ENCODE measurements around the gene SSTR1.
"Not testable (repeated sequence)": the region's sequence is repeated elsewhere in the genome, so short reads cannot be mapped to it uniquely, and the experiment has no call there.

SSTR1 gene

GRCh38 chr14:38207736-38208617 lies at the start of gene SSTR1:
SSTR1 (plus strand) TSS chr14:38207904; CDS start chr14:38209390, 1,486 bp downstream.
- no peak for DNase-seq (ENCODE audit: low read depth, low spot score)

- no peak for DNase-seq (ENCODE audit: low read depth, low spot score)
Observed at GRCh38 chr14:38158468-38158867, 49.2 kb upstream of the SSTR1 start.

DNA sequence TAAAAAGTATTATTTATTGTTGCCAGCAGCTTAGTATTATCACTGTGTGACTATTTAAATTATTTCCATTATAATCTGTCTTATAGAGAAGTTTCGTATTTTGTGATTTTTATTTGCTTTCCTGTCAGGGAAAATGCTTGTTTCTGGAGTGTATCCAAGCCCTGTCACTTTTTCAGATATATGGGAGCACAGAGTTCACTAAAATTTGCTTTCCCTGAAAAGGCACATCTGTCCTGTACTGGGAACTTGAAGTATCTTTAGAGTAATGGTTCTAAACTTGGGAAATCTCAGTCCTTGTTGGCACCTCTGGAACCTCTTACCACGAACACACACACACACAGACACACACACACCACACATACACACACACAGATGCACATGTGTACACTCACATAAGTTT lies 39.3 kb upstream of the SSTR1 start:
- DNase-seq (ENCODE audit: low read depth, low spot score) = no peak

GRCh38 chr14:38171197-38171596 lies 36.5 kb upstream of the SSTR1 start:
- no peak for DNase-seq (ENCODE audit: low read depth, low spot score)

GRCh38 chr14:38174711-38175110 lies 33.0 kb upstream of the SSTR1 start:
- DNase-seq (ENCODE audit: low read depth, low spot score) = no peak

DNA sequence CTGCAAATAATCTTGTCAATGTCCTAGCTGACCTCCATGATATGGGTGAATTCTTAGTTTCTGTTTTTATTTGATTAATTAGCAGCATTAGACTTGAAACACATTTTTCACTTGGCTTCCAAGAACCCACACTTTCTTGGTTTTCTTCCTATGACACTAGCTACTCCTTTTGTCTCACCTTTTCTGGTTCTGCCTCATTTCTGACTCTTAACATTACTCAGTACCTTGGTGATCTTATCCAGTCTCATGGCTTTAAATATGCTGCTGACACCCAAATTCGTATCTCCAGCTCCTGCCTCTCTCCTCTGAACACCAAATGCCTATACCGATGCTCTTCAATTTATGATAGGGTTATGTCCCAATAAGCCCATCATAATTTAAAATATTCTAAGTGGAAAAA lies 32.0 kb upstream of the SSTR1 start:
- no peak for DNase-seq (ENCODE audit: low read depth, low spot score)

DNA sequence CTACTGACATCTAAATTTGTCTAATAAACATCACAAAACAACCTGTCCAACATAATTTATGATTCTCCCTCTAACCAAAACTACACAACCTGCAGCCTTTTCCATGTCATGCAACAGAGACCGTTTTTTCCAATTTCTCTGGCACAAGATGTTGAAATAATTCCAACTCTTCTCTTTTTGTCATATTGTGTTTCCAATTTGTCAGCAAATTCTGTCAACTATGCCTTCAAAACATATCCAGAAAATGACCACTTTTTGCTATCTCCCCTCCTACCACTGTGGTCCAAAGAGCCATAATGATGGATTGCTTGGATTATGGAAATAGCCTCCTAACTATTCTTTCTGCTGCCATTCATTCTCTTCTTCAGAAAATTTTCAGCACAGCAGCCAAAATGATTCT lies 31.3 kb upstream of the SSTR1 start:
- no peak for DNase-seq (ENCODE audit: low read depth, low spot score)

- DNase-seq (ENCODE audit: low read depth, low spot score) = no peak
Observed at GRCh38 chr14:38184132-38184531, 23.6 kb upstream of the SSTR1 start.

- no peak for DNase-seq (ENCODE audit: low read depth, low spot score)
Observed at GRCh38 chr14:38185671-38186070, 22.0 kb upstream of the SSTR1 start.

GRCh38 chr14:38186216-38186615 lies 21.5 kb upstream of the SSTR1 start:
- DNase-seq (ENCODE audit: low read depth, low spot score) = no peak

GRCh38 chr14:38187528-38187927 lies 20.2 kb upstream of the SSTR1 start:
- DNase-seq (ENCODE audit: low read depth, low spot score) = no peak

DNA sequence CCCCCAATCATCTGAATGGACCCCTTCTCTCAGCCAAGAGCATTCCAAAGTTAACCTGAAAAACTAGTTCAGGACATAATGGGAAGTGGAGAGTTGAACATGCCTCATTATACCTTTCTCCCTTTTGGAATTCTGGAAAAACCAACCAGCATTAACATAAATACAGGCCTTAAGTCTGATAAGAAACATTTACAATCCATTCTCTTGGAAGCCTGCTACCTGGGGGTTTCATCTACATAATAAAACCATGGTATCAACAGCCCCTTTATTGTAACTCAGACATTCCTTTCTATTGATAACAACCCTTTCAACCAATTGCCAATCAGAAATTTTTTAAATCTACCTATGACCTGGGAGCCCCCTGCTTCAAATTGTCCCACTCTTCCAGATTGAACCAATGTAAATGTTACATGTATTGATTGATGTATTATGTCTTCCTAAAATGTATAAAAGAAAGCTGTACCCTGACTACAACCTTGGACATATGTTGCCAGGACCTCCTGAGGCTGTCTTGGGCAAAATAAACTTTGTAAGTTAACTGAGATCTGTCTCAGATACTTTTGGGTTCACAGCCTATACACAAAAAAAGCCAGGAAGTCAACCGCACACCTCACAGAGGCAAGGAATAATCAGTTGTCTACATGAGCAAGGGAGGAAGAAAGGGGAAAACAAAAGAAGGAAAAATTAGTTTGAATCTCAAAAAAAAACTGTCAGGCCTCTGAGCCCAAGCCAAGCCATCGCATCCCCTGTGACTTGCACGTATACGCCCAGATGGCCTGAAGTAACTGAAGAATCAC lies 17.6 kb upstream of the SSTR1 start:
- no peak for DNase-seq (ENCODE audit: low read depth, low spot score)

DNA sequence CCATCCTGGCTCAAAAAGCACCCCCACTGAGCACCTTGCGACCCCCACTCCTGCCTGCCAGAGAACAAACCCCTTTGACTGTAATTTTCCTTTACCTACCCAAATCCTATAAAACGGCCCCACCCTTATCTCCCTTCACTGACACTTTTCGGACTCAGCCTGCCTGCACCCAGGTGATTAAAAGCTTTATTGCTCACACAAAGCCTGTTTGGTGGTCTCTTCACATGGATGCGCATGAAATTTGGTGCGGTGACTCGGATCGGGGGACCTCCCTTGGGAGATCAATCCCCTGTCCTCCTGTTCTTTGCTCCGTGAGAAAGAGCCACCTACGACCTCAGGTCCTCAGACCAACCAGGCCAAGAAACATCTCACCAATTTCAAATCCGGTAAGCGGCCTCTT lies 16.9 kb upstream of the SSTR1 start:
- DNase-seq (ENCODE audit: low read depth, low spot score) = not testable (repeated sequence)

GRCh38 chr14:38191491-38191890 lies 16.2 kb upstream of the SSTR1 start:
- DNase-seq (ENCODE audit: low read depth, low spot score) = not testable (repeated sequence)

- no peak for DNase-seq (ENCODE audit: low read depth, low spot score)
Observed at GRCh38 chr14:38197001-38197783, 10.5 kb upstream of the SSTR1 start.

DNA sequence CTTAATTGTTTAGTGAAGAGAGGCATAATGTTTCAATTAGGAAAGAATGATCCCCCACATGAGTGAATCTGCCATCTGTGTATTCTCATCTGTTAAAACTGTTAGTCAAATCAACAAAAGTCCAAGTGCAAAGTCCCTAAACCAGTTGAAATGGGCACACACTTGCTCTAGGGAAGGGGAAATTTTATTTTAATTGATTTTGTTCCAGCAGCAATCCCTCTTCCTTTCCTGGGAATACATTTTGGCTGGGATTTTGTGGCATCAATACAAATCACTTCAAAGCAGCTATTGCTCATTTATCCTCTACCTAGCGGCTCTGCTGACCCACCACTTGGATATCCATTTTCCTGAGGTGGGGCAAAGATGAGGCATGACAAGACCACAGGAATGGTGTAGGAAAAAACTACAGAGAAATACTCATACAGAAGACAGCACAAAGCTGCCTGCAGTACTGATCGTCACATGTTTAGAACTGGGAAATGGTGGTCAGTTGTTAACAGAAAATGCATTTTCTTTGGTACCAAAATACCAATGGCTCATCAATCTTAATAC lies 9.8 kb upstream of the SSTR1 start:
- DNase-seq (ENCODE audit: low read depth, low spot score) = no peak

DNA sequence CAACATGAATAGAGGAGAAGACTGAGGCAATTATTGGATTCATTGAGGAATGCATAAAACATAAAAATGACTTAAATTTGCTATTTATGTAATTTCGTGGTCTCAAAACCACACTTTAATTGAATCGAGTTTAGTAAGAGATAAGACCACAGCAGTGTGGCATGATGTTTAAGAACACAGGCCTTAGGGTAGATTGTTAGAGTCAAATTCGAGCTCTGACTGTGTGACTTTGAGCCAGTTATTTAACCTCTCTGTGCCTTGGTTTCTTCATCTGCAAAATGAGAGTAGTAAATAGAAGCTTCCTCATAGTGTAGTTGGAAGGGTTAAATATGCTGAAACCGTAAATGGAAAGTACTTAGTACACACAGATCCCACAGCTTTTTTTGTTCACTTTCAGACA lies 9.3 kb upstream of the SSTR1 start:
- no peak for DNase-seq (ENCODE audit: low read depth, low spot score)

DNA sequence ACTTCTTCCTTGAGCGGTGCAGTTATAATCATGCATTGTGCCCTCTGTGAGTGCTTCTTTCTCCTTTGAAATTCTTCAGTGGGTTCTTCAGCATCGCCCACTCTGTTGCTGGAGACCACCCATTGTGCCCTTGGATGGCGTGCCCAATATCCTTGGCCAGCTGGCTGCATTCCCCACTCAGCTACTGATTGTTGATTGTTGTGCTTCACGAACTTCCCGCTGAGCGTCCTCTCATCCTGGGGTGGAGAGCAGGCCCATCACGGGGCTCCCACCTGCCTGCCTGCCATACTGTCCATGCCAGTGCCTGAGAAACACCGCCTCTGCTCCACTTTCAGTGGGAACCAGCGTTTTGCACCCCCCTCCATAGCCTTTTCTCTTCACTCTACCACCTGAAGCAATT lies 8.6 kb upstream of the SSTR1 start:
- no peak for DNase-seq (ENCODE audit: low read depth, low spot score)

- DNase-seq (ENCODE audit: low read depth, low spot score) = no peak
Observed at GRCh38 chr14:38199739-38200138, 8.0 kb upstream of the SSTR1 start.

- DNase-seq (ENCODE audit: low read depth, low spot score) = no peak
Observed at GRCh38 chr14:38201137-38201828, 6.4 kb upstream of the SSTR1 start.

Data from brain pericyte (primary cell).